Measurements from ENCODE around the gene NDUFA5.

DNA sequence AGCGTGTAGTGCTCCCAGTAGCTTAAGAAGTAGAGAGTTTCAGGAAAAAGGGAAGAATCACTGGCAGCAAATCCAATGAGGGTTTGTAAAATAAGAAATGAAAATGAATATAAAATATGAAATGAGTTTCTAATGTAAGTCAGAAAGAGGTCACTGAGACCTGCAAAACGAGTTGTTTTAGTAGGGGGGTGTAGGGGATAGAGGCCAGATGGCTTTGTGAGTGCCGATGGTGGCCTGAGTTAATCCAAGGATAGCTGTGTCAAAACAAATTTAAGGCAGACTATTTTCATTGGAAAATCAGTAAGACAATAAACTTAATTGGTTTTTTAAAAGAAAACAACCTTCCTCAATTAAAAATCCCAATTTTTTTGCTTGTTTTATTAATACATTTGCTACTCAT, 43.3 kb upstream of the NDUFA5 start:
- TF ChIP-seq SP1 (IDR thresholded peaks at IDR 0.05): no peak
- no peak for TF ChIP-seq SUZ12 (IDR thresholded peaks at IDR 0.05)
- no peak for TF ChIP-seq FOXK2 (IDR thresholded peaks at IDR 0.05)
- no peak for TF ChIP-seq L3MBTL2 (conservative IDR thresholded peaks at IDR 0.05)
- TF ChIP-seq HDGF (IDR thresholded peaks at IDR 0.05; ENCODE audit: borderline replicate concordance): no peak
- no peak for TF ChIP-seq FOXM1 (IDR thresholded peaks at IDR 0.05; ENCODE audit: borderline replicate concordance)
- TF ChIP-seq FOXA1 (IDR thresholded peaks at IDR 0.05): no peak
- TF ChIP-seq LEF1 (IDR thresholded peaks at IDR 0.05; ENCODE audit: borderline replicate concordance): no peak
- no peak for TF ChIP-seq TARDBP (IDR thresholded peaks at IDR 0.05)
- TF ChIP-seq BHLHE40 (IDR thresholded peaks at IDR 0.05; ENCODE audit: borderline replicate concordance): no peak
- TF ChIP-seq ELF4 (IDR thresholded peaks at IDR 0.05): no peak
- TF ChIP-seq CTBP1 (IDR thresholded peaks at IDR 0.05; ENCODE audit: borderline replicate concordance): no peak
- TF ChIP-seq, protein P1, sequence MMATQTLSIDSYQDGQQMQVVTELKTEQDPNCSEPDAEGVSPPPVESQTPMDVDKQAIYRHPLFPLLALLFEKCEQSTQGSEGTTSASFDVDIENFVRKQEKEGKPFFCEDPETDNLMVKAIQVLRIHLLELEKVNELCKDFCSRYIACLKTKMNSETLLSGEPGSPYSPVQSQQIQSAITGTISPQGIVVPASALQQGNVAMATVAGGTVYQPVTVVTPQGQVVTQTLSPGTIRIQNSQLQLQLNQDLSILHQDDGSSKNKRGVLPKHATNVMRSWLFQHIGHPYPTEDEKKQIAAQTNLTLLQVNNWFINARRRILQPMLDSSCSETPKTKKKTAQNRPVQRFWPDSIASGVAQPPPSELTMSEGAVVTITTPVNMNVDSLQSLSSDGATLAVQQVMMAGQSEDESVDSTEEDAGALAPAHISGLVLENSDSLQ (IDR thresholded peaks at IDR 0.05): no peak

All from HEK293T (cell line).